ENCODE measurements around the gene NOXA1. TPM values are rescaled to one million over a fixed set of nuclear protein-coding genes. Genes with fewer than 3 reads are reported as not detected.

Gene NOXA1
- total RNA-seq, 4 donors from 2014 or later, result 1.1 to 4.2 (median 3.0) TPM

GRCh38 chr9:137467896-137468295, 44.7 kb downstream of the NOXA1 start:
- Histone ChIP-seq H3K27me3 (no peaks in the 10 kb centered on the region), H3K4me3 (no peak overlapping the region), H3K36me3 (peaks cover 0 to 10% of the 10 kb centered on the region in 2 donors), H3K9me3 (no peaks in the 10 kb centered on the region), H3K4me1 (no peaks in the 10 kb centered on the region), H3K27ac (no peak overlapping the region)
- 90 to 94% methylated on average over 4 of the region's 7 CpGs for whole genome bisulfite sequencing, 2 donors (ENCODE audit: low coverage in 1 of 2)
- ATAC-seq, result no peak
- no peak for TF ChIP-seq EP300 (IDR thresholded peaks at IDR 0.05)
- TF ChIP-seq CTCF (IDR thresholded peaks at IDR 0.05), result no peak
- TF ChIP-seq POLR2A (IDR thresholded peaks at IDR 0.05), result no peak
- no peak for TF ChIP-seq POLR2AphosphoS5 (IDR thresholded peaks at IDR 0.05)

- Histone ChIP-seq H3K9me3 (peaks cover 0 to 9% (median 0%) of the 10 kb centered on the region in 3 donors), H3K27me3 (no peaks in the 10 kb centered on the region), H3K27ac (no peak overlapping the region), H3K36me3 (peaks cover 0 to 8% of the 10 kb centered on the region in 2 donors), H3K4me3 (no peak overlapping the region), H3K4me1 (no peaks in the 10 kb centered on the region)
- WGBS, 2 donors (ENCODE audit: low coverage in 1 of 2), result 66 to 69% methylated on average over 4 to 7 of the region's 7 CpGs
- no peak for ATAC-seq
- TF ChIP-seq POLR2AphosphoS5 (IDR thresholded peaks at IDR 0.05) (no peak), CTCF (IDR thresholded peaks at IDR 0.05) (no peak), EP300 (IDR thresholded peaks at IDR 0.05) (no peak), POLR2A (IDR thresholded peaks at IDR 0.05) (no peak)
These were observed 47.6 kb downstream of the NOXA1 start for GRCh38 chr9:137470785-137471184.

GRCh38 chr9:137474271-137474670, 51.1 kb downstream of the NOXA1 start:
- Histone ChIP-seq H3K27me3 (no peaks in the 10 kb centered on the region), H3K4me3 (no peak overlapping the region), H3K36me3 (peaks cover 0 to 24% of the 10 kb centered on the region in 2 donors), H3K4me1 (no peaks in the 10 kb centered on the region), H3K27ac (no peak overlapping the region), H3K9me3 (peaks cover 0 to 18% (median 0%) of the 10 kb centered on the region in 3 donors)
- TF ChIP-seq POLR2AphosphoS5 (IDR thresholded peaks at IDR 0.05) (no peak), EP300 (IDR thresholded peaks at IDR 0.05) (no peak), CTCF (IDR thresholded peaks at IDR 0.05) (no peak), POLR2A (IDR thresholded peaks at IDR 0.05) (no peak)
- WGBS, 2 donors (ENCODE audit: low coverage in 1 of 2), result 87 to 88% methylated on average over 6 to 16 of the region's 18 CpGs
- no peak for ATAC-seq

GRCh38 chr9:137475666-137476065, 52.5 kb downstream of the NOXA1 start:
- Histone ChIP-seq H3K4me1 (no peaks in the 10 kb centered on the region), H3K27ac (no peak overlapping the region), H3K9me3 (peaks cover 0 to 18% (median 0%) of the 10 kb centered on the region in 3 donors), H3K4me3 (no peak overlapping the region), H3K36me3 (peaks cover 0 to 35% of the 10 kb centered on the region in 2 donors), H3K27me3 (no peaks in the 10 kb centered on the region)
- no peak for TF ChIP-seq POLR2A (IDR thresholded peaks at IDR 0.05)
- no peak for ATAC-seq
- 74 to 100% methylated on average over 1 to 3 of the region's 3 CpGs for WGBS, 2 donors (ENCODE audit: low coverage in 1 of 2)

- Histone ChIP-seq H3K27ac (no peak overlapping the region), H3K27me3 (no peaks in the 10 kb centered on the region), H3K36me3 (peaks cover 0 to 38% of the 10 kb centered on the region in 2 donors), H3K9me3 (peaks cover 0 to 18% (median 0%) of the 10 kb centered on the region in 3 donors), H3K4me3 (no peak overlapping the region), H3K4me1 (peaks cover 0 to 4% (median 0%) of the 10 kb centered on the region in 3 donors)
- no CpG with 5 or more reads among the region's 11 CpGs for WGBS, 2 donors (ENCODE audit: low coverage in 1 of 2)
- TF ChIP-seq CTCF (IDR thresholded peaks at IDR 0.05), result no peak
- TF ChIP-seq EP300 (IDR thresholded peaks at IDR 0.05), result no peak
- TF ChIP-seq POLR2AphosphoS5 (IDR thresholded peaks at IDR 0.05), result no peak
- no peak for TF ChIP-seq POLR2A (IDR thresholded peaks at IDR 0.05)
- ATAC-seq, result no peak
These were observed 53.7 kb downstream of the NOXA1 start for GRCh38 chr9:137476856-137477255.
